ENCODE measurements around the gene NEMP1. TPM values are rescaled to one million over a fixed set of nuclear protein-coding genes. Genes with fewer than 3 reads are reported as not detected.
A peak's percentile ranks its signal among the peaks of the same experiment; 100 is the strongest.
"Not testable (repeated sequence)": the region's sequence is repeated elsewhere in the genome, so short reads cannot be mapped to it uniquely, and the experiment has no call there.

Gene NEMP1
- total RNA-seq, 1 donor from 2014 or later, result 3.3 TPM

- ATAC-seq (no peak), DNase-seq (ENCODE audit: missing footprints) (no peak)
- intact Hi-C loops (cut with DNase I), result loop anchor here (1.0 kb wide), 1 partner anchor 7 kb away; no protein-coding TSS in a partner anchor
Observed at GRCh38 chr12:57079821-57080220, 1.2 kb upstream of the NEMP1 start.

- DNase-seq (ENCODE audit: missing footprints); ATAC-seq: not testable (repeated sequence)
- intact Hi-C loops (cut with DNase I), result loop anchor here (2.0 kb wide), 1 partner anchor 107 kb away; no protein-coding TSS in a partner anchor
Observed at GRCh38 chr12:57073566-57074450, 4.8 kb downstream of the NEMP1 start.

GRCh38 chr12:57072661-57073060 is 5.9 kb downstream of the NEMP1 start:
- ATAC-seq, result no peak
- intact Hi-C loops (cut with DNase I), result no loop called here
- DNase-seq (ENCODE audit: missing footprints), result no peak

- intact Hi-C loops (cut with DNase I), result loop anchor here (1.0 kb wide), 1 partner anchor 43 kb away; no protein-coding TSS in a partner anchor
- DNase-seq (ENCODE audit: missing footprints) (peak; percentile 68), ATAC-seq (peak; percentile 94)
Observed at GRCh38 chr12:57069523-57069922, 9.1 kb downstream of the NEMP1 start.

- ATAC-seq (no peak), DNase-seq (ENCODE audit: missing footprints) (no peak)
- intact Hi-C loops (cut with DNase I), result no loop called here
Observed at GRCh38 chr12:57066245-57066644, 12.3 kb downstream of the NEMP1 start.

- DNase-seq (ENCODE audit: missing footprints) (no peak), ATAC-seq (no peak)
- intact Hi-C loops (cut with DNase I), result loop anchor here (5.0 kb wide), 1 partner anchor 307 kb away; no protein-coding TSS in a partner anchor
Observed at GRCh38 chr12:57063991-57064685, 14.5 kb downstream of the NEMP1 start.

- DNase-seq (ENCODE audit: missing footprints) (no peak), ATAC-seq (no peak)
- intact Hi-C loops (cut with DNase I), result loop anchor here (5.0 kb wide), 1 partner anchor 46 kb away; no protein-coding TSS in a partner anchor
Observed at GRCh38 chr12:57058454-57058853, 20.1 kb downstream of the NEMP1 start.

GRCh38 chr12:57057067-57057751 is 21.4 kb downstream of the NEMP1 start:
- intact Hi-C loops (cut with DNase I), result loop anchor here (5.0 kb wide), 1 partner anchor 45 kb away; no protein-coding TSS in a partner anchor
- DNase-seq (ENCODE audit: missing footprints) (no peak), ATAC-seq (no peak)

- no peak for DNase-seq (ENCODE audit: missing footprints)
- intact Hi-C loops (cut with DNase I), result loop anchor here (5.0 kb wide), 1 partner anchor 44 kb away; no protein-coding TSS in a partner anchor
- ATAC-seq, result no peak
Observed at GRCh38 chr12:57055824-57056223, 22.8 kb downstream of the NEMP1 start.

- ATAC-seq; DNase-seq (ENCODE audit: missing footprints); intact Hi-C loops (cut with DNase I): not testable (repeated sequence)
Observed at GRCh38 chr12:57053901-57054300, 24.7 kb downstream of the NEMP1 start.

- intact Hi-C loops (cut with DNase I); DNase-seq (ENCODE audit: missing footprints); ATAC-seq: not testable (repeated sequence)
Observed at GRCh38 chr12:57053146-57053545, 25.4 kb downstream of the NEMP1 start.

GRCh38 chr12:57051011-57051410 is 27.6 kb downstream of the NEMP1 start:
- DNase-seq (ENCODE audit: missing footprints) (no peak), ATAC-seq (no peak)
- intact Hi-C loops (cut with DNase I), result no loop called here

- intact Hi-C loops (cut with DNase I), result no loop called here
- no peak for ATAC-seq
Observed at GRCh38 chr12:57049890-57050289, 28.7 kb downstream of the NEMP1 start, which contains the start of gene MYO1A. MYO1A (minus strand) TSS chr12:57050129; CDS start chr12:57048323, 1,806 bp downstream.

GRCh38 chr12:57049119-57049446 is 29.5 kb downstream of the NEMP1 start:
- ATAC-seq (no peak), DNase-seq (ENCODE audit: missing footprints) (no peak)
- intact Hi-C loops (cut with DNase I), result no loop called here

More at GRCh38 chr12:57049890-57050289, 28.7 kb downstream of the NEMP1 start, which contains the start of gene MYO1A:
- no peak for DNase-seq (ENCODE audit: missing footprints)

GRCh38 chr12:57048423-57049118 is 30.0 kb downstream of the NEMP1 start:
- DNase-seq (ENCODE audit: missing footprints) (no peak), ATAC-seq (no peak)
- intact Hi-C loops (cut with DNase I), result no loop called here

GRCh38 chr12:57047981-57048380 is 30.6 kb downstream of the NEMP1 start:
- ATAC-seq, result no peak
- DNase-seq (ENCODE audit: missing footprints), result no peak
- intact Hi-C loops (cut with DNase I), result no loop called here

- ATAC-seq, result peak; percentile 49
- intact Hi-C loops (cut with DNase I), result no loop called here
- no peak for DNase-seq (ENCODE audit: missing footprints)
Observed at GRCh38 chr12:57046947-57047890, 31.4 kb downstream of the NEMP1 start.
